Astrocyte (in vitro differentiated cells and primary cell): Measurements from ENCODE around the gene KMT2C.
"Not testable (repeated sequence)": the region's sequence is repeated elsewhere in the genome, so short reads cannot be mapped to it uniquely, and the experiment has no call there.

Source experiments
- EZH2 ChIP-seq: IDR thresholded peaks from 2 replicates; pipeline ENCODE4 v1.6.1; 2012; ENCODE audit warnings: mild to moderate bottlenecking, low read length, inconsistent platforms; ENCODE audit not compliant: insufficient read depth
- TF ChIP-seq, protein P1 (sequence below): IDR thresholded peaks from 2 replicates; pipeline ENCODE4 v1.5.1; 2011; ENCODE audit warnings: low read depth, mild to moderate bottlenecking, inconsistent platforms, low read length, moderate library complexity; ENCODE audit not compliant: insufficient read depth

DNA sequence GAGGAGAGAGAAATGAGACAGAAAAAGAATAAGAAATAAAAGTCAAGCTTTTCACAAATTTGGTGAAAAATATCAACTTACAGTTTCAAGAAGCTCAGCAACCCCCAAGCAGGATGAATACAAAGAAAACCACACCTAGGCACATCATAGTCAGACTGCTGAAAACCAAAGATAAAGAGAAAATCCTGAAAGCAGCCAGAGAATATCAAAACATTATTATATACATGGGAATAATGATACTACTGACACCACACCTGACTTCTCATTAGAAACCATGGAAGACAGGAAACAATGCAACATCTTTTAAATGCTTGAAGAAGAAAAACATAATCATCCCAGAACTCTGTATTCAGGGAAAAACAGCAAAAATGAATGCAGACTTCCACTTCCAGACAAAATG, 149.6 kb downstream of the KMT2C start:
- TF ChIP-seq, protein P1, sequence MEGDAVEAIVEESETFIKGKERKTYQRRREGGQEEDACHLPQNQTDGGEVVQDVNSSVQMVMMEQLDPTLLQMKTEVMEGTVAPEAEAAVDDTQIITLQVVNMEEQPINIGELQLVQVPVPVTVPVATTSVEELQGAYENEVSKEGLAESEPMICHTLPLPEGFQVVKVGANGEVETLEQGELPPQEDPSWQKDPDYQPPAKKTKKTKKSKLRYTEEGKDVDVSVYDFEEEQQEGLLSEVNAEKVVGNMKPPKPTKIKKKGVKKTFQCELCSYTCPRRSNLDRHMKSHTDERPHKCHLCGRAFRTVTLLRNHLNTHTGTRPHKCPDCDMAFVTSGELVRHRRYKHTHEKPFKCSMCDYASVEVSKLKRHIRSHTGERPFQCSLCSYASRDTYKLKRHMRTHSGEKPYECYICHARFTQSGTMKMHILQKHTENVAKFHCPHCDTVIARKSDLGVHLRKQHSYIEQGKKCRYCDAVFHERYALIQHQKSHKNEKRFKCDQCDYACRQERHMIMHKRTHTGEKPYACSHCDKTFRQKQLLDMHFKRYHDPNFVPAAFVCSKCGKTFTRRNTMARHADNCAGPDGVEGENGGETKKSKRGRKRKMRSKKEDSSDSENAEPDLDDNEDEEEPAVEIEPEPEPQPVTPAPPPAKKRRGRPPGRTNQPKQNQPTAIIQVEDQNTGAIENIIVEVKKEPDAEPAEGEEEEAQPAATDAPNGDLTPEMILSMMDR = not testable (repeated sequence)
- TF ChIP-seq EZH2 = not testable (repeated sequence)
